Left lung (tissue), 10 donors: Measurements from ENCODE around the gene ATP5PO. TPM values are rescaled to one million over a fixed set of nuclear protein-coding genes. Genes with fewer than 3 reads are reported as not detected.
"Not testable (repeated sequence)": the region's sequence is repeated elsewhere in the genome, so short reads cannot be mapped to it uniquely, and the experiment has no call there.

ENCODE experiments used
- ATAC-seq: fragments of 200-7000 bp; cut with Tn5 transposase; one replicate; pipeline ENCODE4 v1.9.1; 2020; ENCODE audit warnings: moderate library complexity
- DNase-seq, 4 donors: peaks; one replicate each; pipeline ENCODE4 v3.0.0-alpha.2; 2013 to 2020
- H3K27ac ChIP-seq, 2 donors: fragments of 200-600 bp; sonication (generic) in 1 of 2; one replicate each; pipeline versions ENCODE4 v1.5.0 to v1.8.0; 2020 to 2021
- H3K27me3 ChIP-seq, 2 donors: fragments of 200-600 bp; sonication (generic) in 1 of 2; one replicate each; pipeline versions ENCODE4 v1.5.0 to v1.8.0; 2020 to 2021
- H3K36me3 ChIP-seq, 2 donors: fragments of 200-600 bp; sonication (generic) in 1 of 2; one replicate each; pipeline versions ENCODE4 v1.5.0 to v1.8.0; 2020 to 2021
- H3K4me1 ChIP-seq, 2 donors: fragments of 200-600 bp; one replicate each; pipeline ENCODE4 v1.8.0; 2021
- H3K4me3 ChIP-seq, 2 donors: fragments of 200-600 bp; sonication (generic) in 1 of 2; one replicate each; pipeline versions ENCODE4 v1.5.0 to v1.8.0; 2020 to 2021; ENCODE audit warnings: mild to moderate bottlenecking in 1 of 2
- H3K9me3 ChIP-seq, 2 donors: fragments of 200-600 bp; sonication (generic) in 1 of 2; one replicate each; pipeline versions ENCODE4 v1.5.0 to v1.8.0; 2020 to 2021
- CTCF ChIP-seq, 2 donors: fragments of 200-600 bp; sonication (generic) in 1 of 2; IDR thresholded peaks; one replicate each; pipeline versions ENCODE4 v1.5.0 to v1.8.0; 2021; ENCODE audit warnings: antibody characterized with exemption in 2 of 2
- intact Hi-C, 2 donors: fragments of 100-400 bp; cut with DNase I; formaldehyde crosslinking; loops; one replicate each; pipeline versions ENCODE4 v1.11.2 to v1.14.2; 2022
- polyA plus RNA-seq, 6 donors: library from polyadenylated mRNA; unstranded; fragments of 120-200 nt; gene quantifications; one replicate each; pipeline ENCODE4 v1.2.1, GENCODE V29; 2013; ENCODE audit not compliant: insufficient read length in 6 of 6
- total RNA-seq, 2 donors: library from RNA; stranded (reverse); fragmentation: NEBNext Ultra II Directional; extraction: Animal tissue kit (Norgen Biotek cat#: 25700); gene quantifications; one replicate each; pipeline ENCODE4 v1.2.1, GENCODE V29; 2021
- donor health status: DM: no; HTN: yes; CAD: no.
- donor health status: DM: no; HTN: no; CAD: no.

ATP5PO gene
- total and polyA plus RNA-seq, 8 donors = 152 to 314 (median 279) TPM

GRCh38 chr21:33865176-33865575, 50.4 kb downstream of the ATP5PO start:
- Histone ChIP-seq H3K27me3 (no peaks in the 10 kb centered on the region), H3K9me3 (no peaks in the 10 kb centered on the region), H3K27ac (no peak overlapping the region), H3K4me3 (no peak overlapping the region), H3K4me1 (no peaks in the 10 kb centered on the region), H3K36me3 (no peaks in the 10 kb centered on the region)
- intact Hi-C loops = no loop called here
- DNase-seq (no peak), ATAC-seq (no peak)
- no peak for TF ChIP-seq CTCF (IDR thresholded peaks at IDR 0.05)

GRCh38 chr21:33864150-33864549, 51.5 kb downstream of the ATP5PO start:
- Histone ChIP-seq H3K4me1 (no peaks in the 10 kb centered on the region), H3K36me3 (no peaks in the 10 kb centered on the region), H3K27ac (no peak overlapping the region), H3K4me3 (no peak overlapping the region), H3K9me3 (no peaks in the 10 kb centered on the region), H3K27me3 (no peaks in the 10 kb centered on the region)
- DNase-seq = no peak
- intact Hi-C loops = no loop called here
- no peak for TF ChIP-seq CTCF (IDR thresholded peaks at IDR 0.05)
- ATAC-seq = no peak

GRCh38 chr21:33863191-33863590, 52.4 kb downstream of the ATP5PO start:
- H3K4me1 ChIP-seq, intact Hi-C loops, ATAC-seq, H3K27ac ChIP-seq, H3K36me3 ChIP-seq, H3K27me3 ChIP-seq, H3K4me3 ChIP-seq, H3K9me3 ChIP-seq, DNase-seq: not testable (repeated sequence)

- no peaks in the 10 kb centered on the region for H3K27me3 ChIP-seq
- no peaks in the 10 kb centered on the region for H3K4me1 ChIP-seq
- no peak overlapping the region for H3K27ac ChIP-seq
- intact Hi-C loops = no loop called here
- ATAC-seq (no peak), DNase-seq (no peak)
- no peak for TF ChIP-seq CTCF (IDR thresholded peaks at IDR 0.05)
- no peaks in the 10 kb centered on the region for H3K9me3 ChIP-seq
- no peak overlapping the region for H3K4me3 ChIP-seq
- no peaks in the 10 kb centered on the region for H3K36me3 ChIP-seq
These were observed 54.5 kb downstream of the ATP5PO start for GRCh38 chr21:33861125-33861524.

GRCh38 chr21:33860332-33860879, 55.2 kb downstream of the ATP5PO start:
- Histone ChIP-seq H3K4me1 (no peaks in the 10 kb centered on the region), H3K36me3 (no peaks in the 10 kb centered on the region), H3K4me3 (no peak overlapping the region), H3K27me3 (no peaks in the 10 kb centered on the region), H3K9me3 (no peaks in the 10 kb centered on the region), H3K27ac (no peak overlapping the region)
- no peak for TF ChIP-seq CTCF (IDR thresholded peaks at IDR 0.05)
- ATAC-seq (no peak), DNase-seq (no peak)
- intact Hi-C loops = no loop called here
